Cardiac fibroblast (primary cell): ENCODE data around the gene SNRPB.

Source experiments
- DNase-seq, 2 donors: peaks; one replicate each; pipeline versions ENCODE4 v3.0.0 to v3.0.0-alpha.2; 2010; ENCODE audit warnings: low read depth in 2 of 2
- H3K4me3 ChIP-seq, 2 donors: replicated peaks in 1 of 2; 1 replicate in 1 of 2; 2 replicates in 1 of 2; pipeline ENCODE4 v1.5.1; 2011; ENCODE audit warnings: low read depth in 2 of 2, low read length in 2 of 2, mild to moderate bottlenecking in 2 of 2, moderate library complexity in 1 of 2
- CTCF ChIP-seq: IDR thresholded peaks from one replicate; pipeline ENCODE4 v1.5.1; 2011; ENCODE audit warnings: low read depth, mild to moderate bottlenecking, low read length, inconsistent platforms

The SNRPB gene

DNA sequence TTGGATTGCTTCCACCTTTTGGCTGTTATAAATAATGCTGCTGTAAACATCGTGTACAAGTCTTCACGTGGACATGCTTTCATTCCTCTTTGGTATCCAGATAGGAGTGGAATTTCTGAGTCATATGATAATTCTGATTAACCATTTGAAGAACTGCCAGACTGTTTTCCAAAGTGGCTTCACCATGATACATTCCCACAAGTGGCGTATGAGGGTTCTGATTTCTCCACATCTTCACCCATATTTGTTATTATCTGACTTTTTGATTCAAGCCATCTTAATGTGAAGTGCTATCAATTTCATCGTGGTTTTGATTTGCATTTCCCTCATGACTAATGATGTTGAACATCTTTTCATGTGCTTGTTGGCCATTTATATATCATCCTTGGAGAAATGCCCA lies 2.9 kb upstream of the SNRPB start:
- H3K4me3 ChIP-seq = no peak overlapping the region
- peak; percentile 84 for DNase-seq
- TF ChIP-seq CTCF = no peak

DNA sequence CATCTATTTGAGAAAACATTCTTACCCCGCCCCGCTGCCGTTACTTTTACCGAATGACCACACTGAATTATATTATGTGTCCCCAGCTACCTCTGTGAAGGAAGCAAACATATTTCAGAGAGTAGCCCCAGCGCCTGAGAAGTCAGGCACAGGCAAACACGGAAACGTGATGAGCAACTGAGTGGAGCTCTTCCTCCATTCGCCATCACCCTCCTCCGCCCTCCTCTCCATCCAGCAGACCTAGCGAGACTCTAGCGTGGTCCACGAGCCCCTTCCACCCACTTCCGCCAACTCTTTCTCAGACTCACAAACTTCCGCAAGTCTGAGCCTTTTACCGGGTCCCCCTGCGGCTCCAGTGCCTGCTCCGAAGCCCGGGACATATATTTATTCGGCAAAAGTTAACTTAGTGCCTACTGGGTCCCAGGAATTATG lies 582 bp downstream of the SNRPB start:
- peak overlapping the region; percentile 87 to 89 for H3K4me3 ChIP-seq
- TF ChIP-seq CTCF = no peak

GRCh38 chr20:2468581-2469407 lies 1.8 kb downstream of the SNRPB start:
- no peak for TF ChIP-seq CTCF
- peak overlapping the region; percentile 87 to 89 for H3K4me3 ChIP-seq
- DNase-seq = peak in 1 of 2 donors; percentile 21

More for the DNA sequence above, 582 bp downstream of the SNRPB start:
- DNase-seq = peak; percentile 57 to 59

DNA sequence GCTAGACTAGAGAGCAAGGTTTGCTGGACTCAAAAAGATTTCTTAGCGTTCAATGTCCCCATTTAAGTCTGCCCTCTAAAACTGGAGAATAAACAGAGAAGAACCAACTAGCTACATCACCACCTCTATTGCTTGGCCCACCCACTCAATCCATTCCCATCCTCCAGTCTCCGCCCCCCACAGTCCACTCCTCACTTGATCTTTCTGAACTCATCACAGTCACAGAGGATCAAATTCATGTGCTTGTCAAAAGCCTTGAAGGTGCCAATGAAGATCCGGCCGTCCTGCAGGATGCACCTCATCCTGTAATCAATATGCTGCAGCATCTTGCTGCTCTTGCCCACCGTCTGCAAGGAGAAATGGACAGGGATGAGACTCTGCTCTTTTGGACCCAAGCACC lies 3.2 kb downstream of the SNRPB start:
- no peak overlapping the region for H3K4me3 ChIP-seq
- no peak for TF ChIP-seq CTCF
- no peak for DNase-seq

DNA sequence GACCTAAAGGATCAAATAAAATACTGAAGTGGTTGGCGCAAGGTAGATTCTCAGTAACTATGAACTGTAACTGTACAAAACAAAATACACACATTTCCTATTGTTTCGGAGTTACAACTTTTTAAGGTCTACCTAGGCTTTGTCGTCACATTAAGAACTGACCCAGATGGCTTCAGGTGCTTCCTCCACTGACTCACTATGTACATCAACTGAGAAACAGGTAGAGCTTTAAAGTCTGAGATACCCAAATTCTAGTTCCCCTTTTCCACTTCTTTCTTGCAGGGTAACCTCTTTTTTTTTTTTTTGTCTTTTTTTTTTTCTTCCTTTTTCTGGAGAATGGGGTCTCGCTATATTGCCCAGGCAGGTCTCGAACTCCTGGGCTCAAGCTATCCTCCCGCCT lies 5.5 kb downstream of the SNRPB start:
- no peak overlapping the region for H3K4me3 ChIP-seq
- DNase-seq = no peak
- TF ChIP-seq CTCF = no peak

- DNase-seq = no peak
- TF ChIP-seq CTCF = no peak
- no peak overlapping the region for H3K4me3 ChIP-seq
Measured at GRCh38 chr20:2463616-2464365, 6.8 kb downstream of the SNRPB start.
